ENCODE data around the gene CRYBG1. TPM values are rescaled to one million over a fixed set of nuclear protein-coding genes. Genes with fewer than 3 reads are reported as not detected.

Gene CRYBG1
- total RNA-seq, 1 experiment from 2014 or later, result 5.7 TPM

DNA sequence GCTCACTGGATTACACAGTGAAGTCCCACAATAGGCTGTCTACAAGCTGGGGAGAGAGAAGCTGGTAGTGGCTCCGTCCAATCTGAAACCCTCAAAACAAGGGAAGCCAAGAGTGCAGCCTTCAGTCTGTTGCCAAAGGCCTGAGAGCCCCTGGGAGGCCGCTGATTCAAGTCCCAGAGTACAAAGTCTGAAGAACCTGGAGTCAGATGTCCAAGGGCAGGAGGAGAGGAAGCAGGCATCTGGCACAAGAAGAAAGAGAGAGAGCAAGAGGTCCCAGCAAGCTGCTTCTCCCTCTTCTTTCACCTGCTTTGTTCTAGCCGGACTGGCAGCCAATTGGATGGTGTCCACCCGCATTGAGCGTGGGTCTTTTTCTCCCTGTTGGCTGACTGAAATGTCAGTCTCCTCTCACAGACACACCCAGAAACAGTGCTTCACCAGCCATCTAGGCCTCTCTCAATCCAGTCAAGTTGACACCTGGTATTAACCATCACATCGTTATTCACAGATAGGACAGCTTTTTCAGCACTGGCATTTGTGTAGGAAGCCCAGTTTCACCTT, 51.2 kb downstream of the CRYBG1 start:
- H3K14ac ChIP-seq (ENCODE audit: insufficient read depth, low read length), result no peak overlapping the region
- WGBS (ENCODE audit: extremely low coverage, insufficient read length, low lambda C conversion rate), result no CpG with 5 or more reads among the region's 6 CpGs
- no peak overlapping the region for H2BK15ac ChIP-seq (ENCODE audit: low read depth, low read length)
- H3K4me1 ChIP-seq (ENCODE audit: insufficient read depth, low read length), result no peaks in the 10 kb centered on the region
- no peaks in the 10 kb centered on the region for H3K79me1 ChIP-seq (ENCODE audit: insufficient read depth, low read depth, low read length, poor library complexity, severe bottlenecking)
- no peak overlapping the region for H3K56ac ChIP-seq (ENCODE audit: insufficient read length, low read depth, low read length)
- no peak overlapping the region for H4K5ac ChIP-seq (ENCODE audit: insufficient read length, low read depth, low read length)
- H3K27ac ChIP-seq (ENCODE audit: insufficient read length, low read depth, low read length), result no peak overlapping the region
- no peak overlapping the region for H3K4ac ChIP-seq (ENCODE audit: low read depth, low read length)
- Mint-ChIP-seq H3K4me3 (no peak overlapping the region), H3K27ac (peak overlapping the region in 1 of 3 experiments; percentile 57; a peak in 1 of 7 replicates), H3K4me1 (peaks cover 5 to 6% of the 10 kb centered on the region in 2 experiments), H3K27me3 (ENCODE audit: low read depth) (peaks cover 2% of the 10 kb centered on the region), H3K9me3 (peaks cover 4 to 10% of the 10 kb centered on the region in 2 experiments; a peak in 3 of 5 replicates), H3K36me3 (ENCODE audit: insufficient read depth in 1 of 3, low read depth in 3 of 3) (peaks cover 2 to 5% (median 3%) of the 10 kb centered on the region in 3 experiments; a peak in 4 of 7 replicates)
- no peak overlapping the region for H2AK5ac ChIP-seq (ENCODE audit: insufficient read length, low read length)
- no peak overlapping the region for H3T11ph ChIP-seq (ENCODE audit: low read length)
- no peak overlapping the region for H3K4me2 ChIP-seq (ENCODE audit: insufficient read depth, insufficient read length, low read length)
- no peaks in the 10 kb centered on the region for H3K79me2 ChIP-seq (ENCODE audit: insufficient read depth, low read length)
- TF ChIP-seq CTCF (conservative IDR thresholded peaks at IDR 0.05), result no peak
- H3K18ac ChIP-seq (ENCODE audit: insufficient read length, low read depth, low read length), result no peak overlapping the region
- no peak overlapping the region for H2BK20ac ChIP-seq (ENCODE audit: low read depth, low read length, poor library complexity, severe bottlenecking)
- no peak overlapping the region for H4K91ac ChIP-seq (ENCODE audit: insufficient read length, low read depth, low read length)
- no peak overlapping the region for H3K23ac ChIP-seq (ENCODE audit: insufficient read length, low read depth, low read length)
- H3K9ac ChIP-seq (ENCODE audit: extremely low read depth, insufficient read length, low read length), result no peak overlapping the region
- no peak overlapping the region for H4K8ac ChIP-seq (replicated peaks; ENCODE audit: insufficient read length, low read depth, low read length)
- no peaks in the 10 kb centered on the region for H3K9me3 ChIP-seq (ENCODE audit: control insufficient read depth, low read depth, low read length)
- H4K20me1 ChIP-seq (ENCODE audit: control insufficient read depth, insufficient read depth, insufficient read length), result no peaks in the 10 kb centered on the region
- no peak overlapping the region for H2BK120ac ChIP-seq (ENCODE audit: low read depth, low read length, poor library complexity, severe bottlenecking)
- DNase-seq, result peak; percentile 49
- H2AFZ ChIP-seq (ENCODE audit: low read length), result no peak overlapping the region
- H3K27me3 ChIP-seq (ENCODE audit: insufficient read depth, low read length), result no peaks in the 10 kb centered on the region
- no peaks in the 10 kb centered on the region for H3K23me2 ChIP-seq (ENCODE audit: insufficient read length, low read depth, low read length, poor library complexity, severe bottlenecking)
- no peak overlapping the region for H2BK5ac ChIP-seq (ENCODE audit: insufficient read length, low read length)
- H2BK12ac ChIP-seq (ENCODE audit: insufficient read length, low read depth, low read length), result no peak overlapping the region
